Stimulated activated CD8-positive, alpha-beta memory T cell treated with anti-CD3 and anti-CD28 coated beads, Interleukin-2, amount 100 ng/mL, for 1 hour (primary cell): ENCODE measurements around the gene EIF3M.

Source experiments
- DNase-seq, 2 donors: peaks; one replicate each; pipeline ENCODE4 v3.0.0-alpha.2; 2020; ENCODE audit warnings: low read depth in 2 of 2

EIF3M gene

GRCh38 chr11:32583459-32584271 lies at the start of gene EIF3M:
TSS of gene EIF3M (plus strand) at chr11:32583831. CDS start at chr11:32583888, 57 bp downstream.
- DNase-seq = peak; percentile 87 to 92

GRCh38 chr11:32538804-32539203 lies 44.8 kb upstream of the EIF3M start:
- DNase-seq = no peak

DNA sequence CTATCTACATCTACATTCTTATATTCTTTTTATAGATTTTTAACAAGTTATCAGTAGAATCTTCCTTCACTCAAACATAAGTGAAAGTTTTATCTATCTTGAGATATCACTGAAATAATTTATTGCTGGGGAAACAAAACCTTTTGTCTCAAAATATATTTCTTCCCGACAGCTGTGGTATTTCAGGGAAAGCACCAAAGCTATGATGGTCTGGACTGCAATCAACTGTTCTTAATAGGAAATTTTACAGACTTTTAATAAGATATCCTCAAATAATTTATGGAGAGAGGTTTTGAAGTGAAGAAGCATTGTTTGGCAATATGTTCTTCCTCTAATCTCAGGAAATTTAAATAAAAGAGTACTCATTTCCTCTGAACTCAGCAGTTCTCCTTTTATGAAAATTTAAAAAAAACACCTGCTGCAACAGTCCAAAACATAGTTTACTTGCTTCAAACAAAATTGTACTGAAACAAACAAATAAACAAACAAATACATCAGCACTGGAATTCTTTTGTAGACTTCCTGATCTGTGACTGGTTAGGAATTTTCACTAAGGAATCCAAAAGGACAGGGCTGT lies 33.9 kb upstream of the EIF3M start:
- no peak for DNase-seq

DNA sequence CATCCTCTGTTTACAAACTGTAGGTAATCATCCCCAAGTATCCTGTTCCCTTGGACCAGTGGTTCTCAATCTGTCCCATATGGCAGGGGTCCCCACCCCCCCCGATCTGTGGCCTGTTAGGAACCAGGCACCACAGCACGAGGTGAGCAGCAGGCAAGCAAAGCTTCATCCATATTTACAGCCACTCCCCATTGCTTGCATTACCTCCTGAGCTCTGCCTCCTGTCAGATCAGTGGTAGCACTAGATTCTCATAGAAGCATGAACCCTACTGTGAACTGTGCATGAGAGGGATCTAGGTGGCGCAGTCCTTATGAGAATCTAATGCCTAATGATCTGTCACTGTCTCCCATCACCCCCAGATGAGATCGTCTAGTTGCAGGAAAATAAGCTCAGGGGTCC lies 33.4 kb upstream of the EIF3M start:
- no peak for DNase-seq

- no peak for DNase-seq
Measured at GRCh38 chr11:32555091-32555490, 28.5 kb upstream of the EIF3M start.

GRCh38 chr11:32555895-32556294 lies 27.7 kb upstream of the EIF3M start:
- no peak for DNase-seq

- DNase-seq = no peak
Measured at GRCh38 chr11:32561835-32562234, 21.8 kb upstream of the EIF3M start.

GRCh38 chr11:32562839-32563599 lies 20.6 kb upstream of the EIF3M start:
- DNase-seq = no peak

DNA sequence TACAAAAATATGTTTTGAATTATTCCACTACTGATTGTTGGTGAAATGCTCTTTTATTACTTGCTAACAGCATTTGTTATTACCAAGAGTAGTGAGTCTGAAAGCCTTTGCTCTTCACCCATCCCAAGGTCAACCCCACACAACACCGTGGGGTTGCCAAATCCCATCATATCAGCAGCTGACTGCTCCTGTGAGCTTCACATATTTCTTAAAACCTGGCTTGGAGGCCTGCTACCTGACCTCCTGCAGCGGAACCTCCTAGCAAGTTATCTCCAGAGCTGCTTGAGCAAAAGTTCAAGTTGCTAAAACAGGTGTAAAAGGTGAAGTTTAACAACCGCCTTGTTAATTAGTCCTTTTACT lies 20.1 kb upstream of the EIF3M start:
- no peak for DNase-seq

- DNase-seq = no peak
Measured at GRCh38 chr11:32566517-32566916, 17.1 kb upstream of the EIF3M start.

- no peak for DNase-seq
Measured at GRCh38 chr11:32567154-32567553, 16.5 kb upstream of the EIF3M start.

GRCh38 chr11:32569313-32569881 lies 14.2 kb upstream of the EIF3M start:
- DNase-seq = no peak

- DNase-seq = no peak
Measured at GRCh38 chr11:32571039-32571438, 12.6 kb upstream of the EIF3M start.

GRCh38 chr11:32573228-32573627 lies 10.4 kb upstream of the EIF3M start:
- DNase-seq = no peak

- DNase-seq = no peak
Measured at GRCh38 chr11:32574421-32574820, 9.2 kb upstream of the EIF3M start.

- no peak for DNase-seq
Measured at GRCh38 chr11:32575070-32575469, 8.6 kb upstream of the EIF3M start.

DNA sequence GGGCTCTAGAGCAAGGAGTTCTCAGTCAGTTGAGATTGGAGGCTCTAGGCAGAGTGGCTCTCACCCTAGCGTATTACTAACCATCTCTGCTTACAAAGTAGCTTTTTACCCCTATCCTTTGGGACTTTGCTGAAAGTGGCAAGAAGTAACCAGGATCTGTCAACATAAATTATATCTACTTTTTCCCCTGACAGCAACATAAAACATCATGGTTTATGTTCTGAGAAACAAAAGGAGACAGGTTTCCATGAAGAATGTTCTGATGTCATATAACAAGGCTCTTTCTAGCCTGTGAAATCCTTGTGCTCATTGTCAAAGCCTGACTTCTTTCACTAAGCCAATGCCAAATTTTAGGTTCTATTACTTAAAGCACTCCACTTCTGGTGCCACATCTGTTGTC lies 7.2 kb upstream of the EIF3M start:
- DNase-seq = no peak

GRCh38 chr11:32580967-32581366 lies 2.7 kb upstream of the EIF3M start:
- no peak for DNase-seq

- no peak for DNase-seq
Measured at GRCh38 chr11:32581556-32581955, 2.1 kb upstream of the EIF3M start.

GRCh38 chr11:32584921-32585320 lies 1.3 kb downstream of the EIF3M start:
- no peak for DNase-seq

- DNase-seq = no peak
Measured at GRCh38 chr11:32586576-32587190, 3.1 kb downstream of the EIF3M start.

DNA sequence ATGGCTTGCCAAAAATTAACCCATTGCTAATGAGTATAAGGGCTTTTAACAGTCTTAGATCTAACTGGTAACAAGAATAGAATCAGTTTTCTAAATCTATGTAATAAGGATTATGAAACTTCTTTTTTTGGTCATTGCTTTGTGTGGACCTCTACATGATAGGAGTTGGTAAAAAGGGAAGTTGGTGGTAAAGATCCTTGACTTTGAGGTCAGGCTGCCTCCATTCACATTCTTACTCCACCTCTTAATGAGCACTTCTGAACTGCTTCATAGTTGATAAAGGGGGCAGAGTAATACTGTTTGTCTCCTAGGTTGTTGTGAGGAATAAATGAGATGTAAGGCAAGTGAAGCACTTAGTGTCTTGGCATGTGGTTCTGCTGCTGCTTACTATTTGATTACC lies 10.6 kb downstream of the EIF3M start:
- no peak for DNase-seq
